NB4 (cell line): Measurements from ENCODE around the gene RASSF3.

ENCODE experiments used
- DNase-seq: peaks from one replicate; pipeline ENCODE4 v3.0.0; 2010; ENCODE audit warnings: low read depth
- H3K4me3 ChIP-seq: one replicate; pipeline ENCODE4 v1.5.1; 2011; ENCODE audit warnings: mild to moderate bottlenecking, low read depth, low read length, moderate library complexity
- MYC ChIP-seq: IDR thresholded peaks from 2 replicates; pipeline ENCODE4 v1.6.1; 2011; ENCODE audit warnings: low read depth, low read length
- POLR2A ChIP-seq: IDR thresholded peaks from 2 replicates; pipeline ENCODE4 v1.6.1; 2011; ENCODE audit warnings: mild to moderate bottlenecking; ENCODE audit not compliant: insufficient read length; ENCODE audit errors: extremely low read depth
- TF ChIP-seq, protein P1 (sequence below): IDR thresholded peaks from one replicate; pipeline ENCODE4 v1.5.1; 2012; ENCODE audit warnings: low read depth, low read length
- TF ChIP-seq, protein P2 (sequence below): IDR thresholded peaks from 2 replicates; pipeline ENCODE4 v1.6.1; 2011; ENCODE audit warnings: low read depth, low read length

The RASSF3 gene

DNA sequence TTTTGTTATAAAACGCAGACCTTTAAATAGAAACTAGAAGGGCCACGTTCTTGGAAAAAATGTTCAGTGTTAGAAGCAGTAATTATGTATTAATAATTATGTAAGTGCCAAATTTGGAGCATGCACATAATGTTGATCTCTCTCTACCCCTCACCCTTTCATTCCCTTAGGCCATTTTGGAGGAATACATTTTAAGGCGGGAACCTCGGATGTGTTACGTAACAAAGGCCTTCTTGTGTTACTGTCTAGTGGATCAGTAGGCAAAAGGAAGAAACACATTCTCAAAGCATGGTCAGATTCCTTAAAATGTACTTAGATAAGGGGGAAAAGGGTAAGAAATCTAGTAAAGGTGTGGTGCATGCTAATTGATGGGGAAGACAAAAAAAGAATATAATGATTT lies 52.7 kb downstream of the RASSF3 start:
- no peak for DNase-seq
- H3K4me3 ChIP-seq: no peak overlapping the region
- TF ChIP-seq, protein P1, sequence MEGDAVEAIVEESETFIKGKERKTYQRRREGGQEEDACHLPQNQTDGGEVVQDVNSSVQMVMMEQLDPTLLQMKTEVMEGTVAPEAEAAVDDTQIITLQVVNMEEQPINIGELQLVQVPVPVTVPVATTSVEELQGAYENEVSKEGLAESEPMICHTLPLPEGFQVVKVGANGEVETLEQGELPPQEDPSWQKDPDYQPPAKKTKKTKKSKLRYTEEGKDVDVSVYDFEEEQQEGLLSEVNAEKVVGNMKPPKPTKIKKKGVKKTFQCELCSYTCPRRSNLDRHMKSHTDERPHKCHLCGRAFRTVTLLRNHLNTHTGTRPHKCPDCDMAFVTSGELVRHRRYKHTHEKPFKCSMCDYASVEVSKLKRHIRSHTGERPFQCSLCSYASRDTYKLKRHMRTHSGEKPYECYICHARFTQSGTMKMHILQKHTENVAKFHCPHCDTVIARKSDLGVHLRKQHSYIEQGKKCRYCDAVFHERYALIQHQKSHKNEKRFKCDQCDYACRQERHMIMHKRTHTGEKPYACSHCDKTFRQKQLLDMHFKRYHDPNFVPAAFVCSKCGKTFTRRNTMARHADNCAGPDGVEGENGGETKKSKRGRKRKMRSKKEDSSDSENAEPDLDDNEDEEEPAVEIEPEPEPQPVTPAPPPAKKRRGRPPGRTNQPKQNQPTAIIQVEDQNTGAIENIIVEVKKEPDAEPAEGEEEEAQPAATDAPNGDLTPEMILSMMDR: no peak
- TF ChIP-seq MYC (no peak), POLR2A (no peak)
- TF ChIP-seq, protein P2, sequence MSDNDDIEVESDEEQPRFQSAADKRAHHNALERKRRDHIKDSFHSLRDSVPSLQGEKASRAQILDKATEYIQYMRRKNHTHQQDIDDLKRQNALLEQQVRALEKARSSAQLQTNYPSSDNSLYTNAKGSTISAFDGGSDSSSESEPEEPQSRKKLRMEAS: no peak

DNA sequence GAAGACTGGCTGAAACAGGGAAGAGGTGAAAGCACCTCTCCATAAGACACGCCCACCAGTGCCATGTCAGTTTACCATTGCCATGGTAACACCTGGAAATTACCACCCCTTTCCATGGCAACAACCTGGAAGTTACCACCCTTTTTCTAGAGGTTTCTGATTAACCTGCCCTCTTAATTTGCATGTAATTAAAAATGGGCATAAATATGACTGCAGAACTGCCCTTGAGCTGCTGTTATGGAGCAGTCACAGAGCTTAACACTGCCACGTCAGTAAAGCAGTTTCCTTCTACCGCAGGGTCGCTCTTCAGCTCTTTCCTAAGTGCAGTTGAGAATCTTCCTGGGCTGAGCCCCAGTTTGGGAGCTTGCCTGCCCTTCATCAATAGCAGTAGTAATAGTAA lies 55.2 kb downstream of the RASSF3 start:
- DNase-seq: no peak
- H3K4me3 ChIP-seq: no peak overlapping the region
- TF ChIP-seq POLR2A: no peak

DNA sequence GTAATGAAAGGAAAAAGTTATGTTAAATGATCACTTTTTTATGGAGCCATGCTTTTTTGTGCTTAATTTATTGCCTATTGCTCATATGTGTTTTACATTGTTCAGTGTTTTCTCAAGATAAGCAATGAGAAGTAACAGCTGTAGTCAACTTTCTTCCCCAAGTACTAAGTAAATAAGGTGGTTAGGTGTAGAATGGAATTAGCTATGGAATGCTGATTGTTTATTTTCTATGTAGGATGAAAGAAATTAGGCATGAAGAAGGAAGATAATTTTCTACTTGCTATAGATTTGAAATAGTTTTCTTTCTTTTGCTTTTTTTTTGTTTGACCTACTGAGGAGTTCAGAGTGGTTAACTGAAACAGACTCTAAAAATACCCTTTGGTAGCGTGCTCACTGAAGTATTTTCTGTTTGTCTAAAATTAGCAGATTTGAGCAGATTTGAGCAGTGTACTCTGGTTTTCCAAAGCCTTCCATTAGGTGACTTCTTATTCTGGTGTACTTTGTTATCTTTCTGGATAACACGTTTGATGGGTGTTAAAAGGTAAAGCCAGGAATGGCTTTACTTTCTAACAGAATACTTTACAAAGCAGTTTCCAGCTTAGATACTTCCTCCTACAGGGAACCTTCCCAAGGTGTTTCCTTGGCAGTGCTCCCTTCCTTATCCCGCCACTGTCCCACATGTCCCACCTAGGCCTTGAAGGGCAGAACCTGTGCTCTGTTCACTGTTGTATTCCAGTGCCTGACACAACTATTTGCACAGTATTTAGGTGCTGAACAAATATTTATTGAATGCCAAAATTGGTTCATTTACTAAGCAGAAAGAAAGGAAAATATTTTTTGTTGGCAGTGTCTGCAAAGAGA lies 56.0 kb downstream of the RASSF3 start:
- DNase-seq: no peak
- no peak for TF ChIP-seq POLR2A
- no peak for TF ChIP-seq MYC
- TF ChIP-seq, protein P2: no peak
- TF ChIP-seq, protein P1: no peak
- no peak overlapping the region for H3K4me3 ChIP-seq

DNA sequence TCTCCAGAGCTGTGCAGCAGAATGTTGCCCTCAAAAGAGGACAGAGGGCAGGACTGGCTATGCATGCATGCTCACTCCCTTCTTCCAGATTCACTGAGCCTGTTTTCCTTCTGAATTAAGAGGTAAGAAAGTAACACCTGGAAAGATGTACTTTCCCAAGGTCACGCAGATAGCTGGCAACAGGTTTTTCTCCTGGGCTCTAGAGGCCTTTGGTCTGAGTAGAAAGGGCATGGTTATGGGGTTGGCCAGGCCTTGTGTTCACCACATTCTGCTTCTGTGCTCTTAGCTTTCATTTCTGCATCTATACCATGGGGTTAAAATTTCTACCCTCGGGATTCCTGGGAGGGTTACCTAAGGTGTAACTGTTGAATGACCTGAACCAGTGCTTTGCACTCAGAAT lies 57.5 kb downstream of the RASSF3 start:
- no peak overlapping the region for H3K4me3 ChIP-seq
- DNase-seq: no peak
- TF ChIP-seq, protein P1: no peak
- TF ChIP-seq POLR2A (no peak), MYC (no peak)
- TF ChIP-seq, protein P2: no peak

DNA sequence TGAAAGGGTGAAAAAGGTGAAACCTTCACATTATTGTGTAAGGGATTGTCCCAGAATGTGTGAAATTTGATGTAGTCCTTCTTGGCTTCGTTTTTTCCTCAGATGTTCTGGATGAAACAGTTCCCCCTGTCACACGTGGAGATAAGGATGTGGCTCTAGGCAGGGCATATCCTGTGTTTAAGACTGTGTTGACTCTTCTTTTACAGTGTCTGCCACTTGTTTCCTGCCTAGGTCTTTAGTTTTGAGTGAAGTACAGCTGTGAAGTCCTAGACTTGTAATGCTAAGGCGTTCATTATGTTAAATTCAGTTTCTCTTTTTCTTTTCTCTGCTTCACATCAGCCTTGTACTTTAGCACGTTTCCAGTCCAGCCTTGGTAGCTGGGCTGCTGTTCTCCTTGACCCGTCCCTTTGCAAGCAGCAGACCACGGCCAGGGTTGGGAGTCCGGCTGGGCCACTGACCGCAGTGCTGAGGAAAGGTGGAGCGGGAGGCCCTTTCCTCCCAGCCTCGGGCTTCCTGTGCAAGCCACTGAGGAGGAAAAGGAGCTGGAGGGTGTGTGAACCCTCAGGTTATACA lies 59.1 kb downstream of the RASSF3 start:
- peak overlapping the region; percentile 40 for H3K4me3 ChIP-seq
- TF ChIP-seq, protein P1: no peak
- 0 out of 2 replicates have a peak, but pooled peaks have one; percentile 34 for TF ChIP-seq MYC
- TF ChIP-seq, protein P2: peak; percentile 71
- no peak for TF ChIP-seq POLR2A
- peak; percentile 74 for DNase-seq

DNA sequence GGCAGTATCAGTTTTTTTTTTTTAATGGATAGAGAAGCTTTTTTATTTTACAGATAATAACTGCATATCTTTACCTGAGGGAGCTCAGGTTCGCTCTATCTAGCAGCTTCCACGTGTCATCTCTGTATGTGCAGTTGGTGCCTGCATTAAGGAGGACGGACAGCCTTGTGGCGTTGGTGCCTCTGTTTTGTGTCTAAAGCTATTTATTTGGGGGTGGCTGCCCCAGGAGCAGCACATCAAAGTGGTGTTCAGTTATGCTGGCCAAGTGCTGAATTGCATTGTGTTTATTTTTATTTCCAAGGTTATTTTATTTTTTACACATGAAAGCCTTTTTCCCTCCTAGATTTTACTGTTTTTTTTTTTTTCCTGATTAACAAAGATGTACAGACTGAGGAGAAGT lies 59.7 kb downstream of the RASSF3 start:
- DNase-seq: no peak
- TF ChIP-seq POLR2A (no peak), MYC (no peak)
- TF ChIP-seq, protein P1: no peak
- TF ChIP-seq, protein P2: no peak
- no peak overlapping the region for H3K4me3 ChIP-seq
